HL-60 (cell line): ENCODE measurements around the gene SLC25A25.

ENCODE experiments used
- CTCF ChIP-seq: IDR thresholded peaks from one replicate; pipeline ENCODE4 v1.5.1; 2011; ENCODE audit warnings: low read length, control low read depth, inconsistent platforms; ENCODE audit not compliant: insufficient read depth
- GABPA ChIP-seq: IDR thresholded peaks from 2 replicates; pipeline ENCODE4 v1.6.1; 2012; ENCODE audit warnings: low read depth
- POLR2AphosphoS5 ChIP-seq: IDR thresholded peaks from 2 replicates; pipeline ENCODE4 v1.6.1; 2012; ENCODE audit warnings: low read depth
- TF ChIP-seq, protein P1 (sequence below): IDR thresholded peaks from 2 replicates; pipeline ENCODE4 v1.6.1; 2012; ENCODE audit warnings: low read depth; ENCODE audit not compliant: insufficient replicate concordance

GRCh38 chr9:128092199-128092977 lies 24.4 kb downstream of the SLC25A25 start:
- TF ChIP-seq CTCF (no peak), POLR2AphosphoS5 (no peak), GABPA (no peak)
- TF ChIP-seq, protein P1, sequence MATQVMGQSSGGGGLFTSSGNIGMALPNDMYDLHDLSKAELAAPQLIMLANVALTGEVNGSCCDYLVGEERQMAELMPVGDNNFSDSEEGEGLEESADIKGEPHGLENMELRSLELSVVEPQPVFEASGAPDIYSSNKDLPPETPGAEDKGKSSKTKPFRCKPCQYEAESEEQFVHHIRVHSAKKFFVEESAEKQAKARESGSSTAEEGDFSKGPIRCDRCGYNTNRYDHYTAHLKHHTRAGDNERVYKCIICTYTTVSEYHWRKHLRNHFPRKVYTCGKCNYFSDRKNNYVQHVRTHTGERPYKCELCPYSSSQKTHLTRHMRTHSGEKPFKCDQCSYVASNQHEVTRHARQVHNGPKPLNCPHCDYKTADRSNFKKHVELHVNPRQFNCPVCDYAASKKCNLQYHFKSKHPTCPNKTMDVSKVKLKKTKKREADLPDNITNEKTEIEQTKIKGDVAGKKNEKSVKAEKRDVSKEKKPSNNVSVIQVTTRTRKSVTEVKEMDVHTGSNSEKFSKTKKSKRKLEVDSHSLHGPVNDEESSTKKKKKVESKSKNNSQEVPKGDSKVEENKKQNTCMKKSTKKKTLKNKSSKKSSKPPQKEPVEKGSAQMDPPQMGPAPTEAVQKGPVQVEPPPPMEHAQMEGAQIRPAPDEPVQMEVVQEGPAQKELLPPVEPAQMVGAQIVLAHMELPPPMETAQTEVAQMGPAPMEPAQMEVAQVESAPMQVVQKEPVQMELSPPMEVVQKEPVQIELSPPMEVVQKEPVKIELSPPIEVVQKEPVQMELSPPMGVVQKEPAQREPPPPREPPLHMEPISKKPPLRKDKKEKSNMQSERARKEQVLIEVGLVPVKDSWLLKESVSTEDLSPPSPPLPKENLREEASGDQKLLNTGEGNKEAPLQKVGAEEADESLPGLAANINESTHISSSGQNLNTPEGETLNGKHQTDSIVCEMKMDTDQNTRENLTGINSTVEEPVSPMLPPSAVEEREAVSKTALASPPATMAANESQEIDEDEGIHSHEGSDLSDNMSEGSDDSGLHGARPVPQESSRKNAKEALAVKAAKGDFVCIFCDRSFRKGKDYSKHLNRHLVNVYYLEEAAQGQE: no peak
